Measurements from ENCODE around the gene TANGO2.
"Not testable (repeated sequence)": the region's sequence is repeated elsewhere in the genome, so short reads cannot be mapped to it uniquely, and the experiment has no call there.

TANGO2 gene

DNA sequence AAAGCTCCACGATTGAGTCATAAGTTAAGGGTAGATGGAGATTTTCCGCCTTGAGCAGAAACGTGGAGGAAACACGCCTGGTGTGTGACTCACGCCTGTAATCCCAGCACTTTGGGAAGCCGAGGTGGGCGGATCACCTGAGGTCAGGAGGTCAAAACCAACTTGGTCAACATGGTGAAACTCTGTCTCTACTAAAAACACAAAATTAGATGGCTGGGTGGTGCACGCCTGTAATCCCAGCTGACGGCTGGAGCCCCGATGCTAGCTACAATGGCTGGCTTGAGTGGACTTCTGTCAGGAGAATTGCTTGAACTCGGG is 41.8 kb downstream of the TANGO2 start:
- H3K4me3 Mint-ChIP-seq, result no peak overlapping the region
- ATAC-seq (replicated peaks) (no peak), DNase-seq (no peak)
- H3K9me3 Mint-ChIP-seq, result no peaks in the 10 kb centered on the region
- peaks cover 16% of the 10 kb centered on the region for H3K36me3 Mint-ChIP-seq (ENCODE audit: insufficient read depth)
- H3K4me1 Mint-ChIP-seq (ENCODE audit: low read depth in 2 of 2), result peaks cover 10 to 20% of the 10 kb centered on the region in 2 donors
- H3K27me3 Mint-ChIP-seq, result no peaks in the 10 kb centered on the region
- H3K27ac Mint-ChIP-seq, result no peak overlapping the region

DNA sequence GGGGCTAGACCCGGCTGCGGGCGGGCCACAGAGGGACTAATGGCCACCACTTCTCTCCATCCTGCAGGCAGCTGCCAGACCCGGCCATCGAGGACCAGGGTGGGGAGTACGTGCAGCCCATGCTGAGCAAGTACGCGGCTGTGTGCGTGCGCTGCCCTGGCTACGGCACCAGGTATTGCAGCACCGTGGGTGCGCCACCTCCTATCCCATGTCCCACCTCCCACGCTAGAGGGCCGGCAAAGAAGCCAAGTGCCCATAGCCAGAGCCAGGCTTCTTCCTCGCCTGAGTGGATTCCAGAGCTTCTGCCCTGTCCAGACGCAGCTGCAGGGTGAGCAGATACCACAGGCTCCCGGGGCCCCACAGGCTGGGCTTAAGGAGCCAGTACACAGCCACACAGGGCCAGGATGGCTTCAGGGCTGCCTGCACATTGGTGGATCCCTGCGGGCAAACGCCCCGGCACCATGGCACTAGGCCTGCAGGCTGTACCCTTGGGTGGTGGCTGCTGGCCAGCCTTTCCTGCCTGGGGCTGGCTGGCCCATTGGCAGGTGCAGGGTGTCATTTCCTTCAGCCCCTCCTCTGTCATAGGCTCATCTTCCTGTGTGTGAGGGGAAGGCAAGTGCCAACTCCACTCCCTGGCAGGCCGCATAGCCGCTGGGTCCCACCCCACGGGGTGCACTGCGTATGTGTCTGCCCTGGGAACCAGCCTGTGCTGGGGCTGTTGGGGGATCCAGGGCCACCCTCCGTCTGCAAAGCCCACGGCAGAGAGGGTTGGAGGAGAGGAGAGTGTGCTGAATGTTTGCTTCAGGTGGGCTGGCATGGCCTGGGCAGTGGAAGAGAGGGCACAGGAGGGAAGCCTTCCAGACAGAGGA is 42.6 kb downstream of the TANGO2 start:
- H3K9me3 Mint-ChIP-seq, result no peaks in the 10 kb centered on the region
- DNase-seq (no peak), ATAC-seq (replicated peaks) (no peak)
- no peak overlapping the region for H3K4me3 Mint-ChIP-seq
- H3K4me1 Mint-ChIP-seq (ENCODE audit: low read depth in 2 of 2), result peaks cover 7 to 14% of the 10 kb centered on the region in 2 donors
- H3K27me3 Mint-ChIP-seq, result no peaks in the 10 kb centered on the region
- peaks cover 14% of the 10 kb centered on the region for H3K36me3 Mint-ChIP-seq (ENCODE audit: insufficient read depth)
- H3K27ac Mint-ChIP-seq, result no peak overlapping the region

DNA sequence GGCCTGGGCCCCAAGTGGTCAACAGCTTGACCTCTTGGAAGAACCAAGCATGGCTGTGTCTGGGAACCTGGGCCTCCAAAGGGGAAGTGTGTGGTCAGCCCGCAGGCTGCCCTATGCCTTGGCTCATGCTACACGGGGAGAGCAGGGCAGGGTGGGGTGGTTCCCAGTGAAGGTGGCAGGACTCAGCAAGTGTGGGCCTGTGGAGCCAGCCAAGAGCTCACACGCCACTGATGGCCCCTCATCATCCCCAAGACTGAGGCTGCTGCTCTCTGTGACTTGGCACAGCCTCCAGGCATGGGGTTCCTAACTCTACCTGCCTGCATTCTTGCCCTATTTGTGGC is 43.2 kb downstream of the TANGO2 start:
- Mint-ChIP-seq H3K27me3 (no peaks in the 10 kb centered on the region), H3K27ac (no peak overlapping the region), H3K4me3 (no peak overlapping the region), H3K4me1 (ENCODE audit: low read depth in 2 of 2) (peaks cover 4 to 11% of the 10 kb centered on the region in 2 donors), H3K9me3 (no peaks in the 10 kb centered on the region), H3K36me3 (ENCODE audit: insufficient read depth) (peaks cover 14% of the 10 kb centered on the region)
- no peak for ATAC-seq (replicated peaks)
- no peak for DNase-seq

DNA sequence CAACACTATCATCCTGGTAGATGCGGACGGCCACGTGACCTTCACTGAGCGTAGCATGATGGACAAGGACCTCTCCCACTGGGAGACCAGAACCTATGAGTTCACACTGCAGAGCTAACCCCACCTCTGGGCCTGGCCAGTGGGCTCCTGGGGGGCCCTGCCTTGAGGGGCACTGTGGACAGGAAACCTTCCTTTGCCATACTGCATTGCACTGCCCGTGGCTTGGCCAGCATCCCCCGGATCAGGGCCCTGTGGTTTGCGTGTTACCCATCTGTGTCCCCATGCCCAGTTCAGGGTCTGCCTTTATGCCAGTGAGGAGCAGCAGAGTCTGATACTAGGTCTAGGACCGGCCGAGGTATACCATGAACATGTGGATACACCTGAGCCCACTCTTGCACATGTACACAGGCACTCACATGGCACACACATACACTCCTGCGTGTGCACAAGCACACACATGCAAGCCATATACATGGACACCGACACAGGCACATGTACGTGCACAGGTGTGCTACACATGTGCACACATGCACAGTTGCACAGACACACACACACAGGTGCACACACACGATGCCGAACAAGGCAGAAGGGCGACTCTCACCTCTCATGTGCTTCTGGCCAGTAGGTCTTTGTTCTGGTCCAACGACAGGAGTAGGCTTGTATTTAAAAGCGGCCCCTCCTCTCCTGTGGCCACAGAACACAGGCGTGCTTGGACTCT is 43.8 kb downstream of the TANGO2 start:
- H3K4me3 Mint-ChIP-seq, result no peak overlapping the region

DNA sequence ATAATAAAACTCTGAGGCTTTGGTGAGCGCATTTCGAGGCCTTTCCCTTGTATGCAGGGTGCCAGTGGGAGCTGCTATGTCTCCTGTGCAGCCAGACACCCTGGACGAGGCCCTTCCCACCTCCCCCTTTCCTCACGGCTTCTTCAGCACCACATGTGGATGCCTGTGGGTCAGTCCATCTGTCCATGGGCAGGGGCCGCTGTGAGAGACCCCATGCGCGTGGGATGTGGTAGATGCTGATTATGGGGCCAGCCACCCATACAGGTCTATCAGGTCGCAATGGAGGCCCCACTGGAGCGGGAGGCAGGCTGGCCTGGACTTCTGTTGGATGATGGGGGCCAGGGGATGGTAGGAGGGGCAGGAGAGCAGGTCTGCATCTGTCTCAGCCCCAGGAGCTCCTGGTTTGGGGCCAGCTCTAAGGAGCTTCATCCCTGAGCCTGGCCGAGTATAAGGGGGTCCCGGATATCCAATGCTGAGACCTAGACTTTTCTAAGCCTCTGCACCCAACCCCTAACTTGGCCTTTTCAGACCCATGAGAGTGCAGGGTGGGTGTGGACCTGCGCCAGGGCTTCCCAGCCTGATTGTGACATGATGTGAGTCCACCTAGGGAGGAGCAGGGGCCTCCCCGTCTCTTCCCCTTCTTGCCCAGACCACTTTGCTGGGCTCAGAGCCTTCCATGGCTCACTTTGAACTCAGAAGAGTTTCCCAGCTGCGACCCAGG is 45.1 kb downstream of the TANGO2 start:
- Mint-ChIP-seq H3K4me3 (no peak overlapping the region), H3K4me1 (ENCODE audit: low read depth in 2 of 2) (peaks cover 4 to 7% of the 10 kb centered on the region in 2 donors), H3K27me3 (no peaks in the 10 kb centered on the region), H3K9me3 (no peaks in the 10 kb centered on the region), H3K27ac (peak overlapping the region in 1 of 2 donors; percentile 4), H3K36me3 (ENCODE audit: insufficient read depth) (peaks cover 14% of the 10 kb centered on the region)
- ATAC-seq (replicated peaks), result no peak
- DNase-seq, result no peak

More for the DNA sequence above, 43.8 kb downstream of the TANGO2 start:
- no peak overlapping the region for H3K27ac Mint-ChIP-seq
- ATAC-seq (replicated peaks), result no peak
- H3K36me3 Mint-ChIP-seq (ENCODE audit: insufficient read depth), result peaks cover 14% of the 10 kb centered on the region
- H3K27me3 Mint-ChIP-seq, result no peaks in the 10 kb centered on the region
- H3K4me1 Mint-ChIP-seq (ENCODE audit: low read depth in 2 of 2), result peaks cover 4 to 7% of the 10 kb centered on the region in 2 donors
- DNase-seq, result no peak
- H3K9me3 Mint-ChIP-seq, result no peaks in the 10 kb centered on the region

DNA sequence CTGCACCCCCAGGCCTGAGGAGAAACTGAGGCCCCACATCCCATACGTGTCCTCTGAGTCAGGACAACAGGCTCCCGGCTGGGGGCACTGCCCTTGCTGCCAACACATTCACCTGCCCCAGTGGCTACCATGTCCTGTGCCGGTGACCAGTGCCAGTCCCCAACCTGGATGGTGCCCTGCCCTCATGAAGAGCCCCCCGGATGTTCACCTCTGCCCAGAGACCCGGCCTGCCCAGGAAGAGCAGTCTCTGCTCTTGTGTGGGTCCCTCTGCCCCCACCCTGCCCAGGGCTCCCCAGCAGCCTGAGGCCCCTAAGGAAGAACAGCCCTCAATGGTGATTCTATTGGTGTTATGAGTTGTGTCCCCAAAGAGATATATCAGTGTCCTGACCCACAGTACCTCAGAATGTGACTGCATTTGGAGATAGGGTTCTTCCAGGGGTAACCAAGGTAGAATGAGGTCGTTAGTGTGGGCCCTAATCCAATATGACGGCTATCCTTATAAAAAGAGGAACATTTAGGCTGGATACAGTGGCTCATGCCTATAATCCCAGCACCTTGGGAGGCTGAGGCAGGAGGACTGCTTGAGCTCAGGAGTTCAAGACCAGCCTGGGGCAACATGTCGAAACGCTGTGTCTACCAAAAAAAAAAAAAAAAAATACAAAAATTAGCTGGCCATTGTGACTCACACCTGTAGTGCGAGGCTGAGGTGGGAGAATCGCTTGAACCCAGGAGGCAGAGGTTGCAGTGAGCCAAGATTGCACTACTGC is 45.9 kb downstream of the TANGO2 start:
- Mint-ChIP-seq H3K27me3 (no peaks in the 10 kb centered on the region), H3K4me3 (no peak overlapping the region), H3K36me3 (ENCODE audit: insufficient read depth) (peaks cover 10% of the 10 kb centered on the region), H3K27ac (peak overlapping the region in 1 of 2 donors; percentile 4), H3K4me1 (ENCODE audit: low read depth in 2 of 2) (peaks cover 2 to 7% of the 10 kb centered on the region in 2 donors), H3K9me3 (no peaks in the 10 kb centered on the region)
- ATAC-seq (replicated peaks) (no peak), DNase-seq (no peak)

DNA sequence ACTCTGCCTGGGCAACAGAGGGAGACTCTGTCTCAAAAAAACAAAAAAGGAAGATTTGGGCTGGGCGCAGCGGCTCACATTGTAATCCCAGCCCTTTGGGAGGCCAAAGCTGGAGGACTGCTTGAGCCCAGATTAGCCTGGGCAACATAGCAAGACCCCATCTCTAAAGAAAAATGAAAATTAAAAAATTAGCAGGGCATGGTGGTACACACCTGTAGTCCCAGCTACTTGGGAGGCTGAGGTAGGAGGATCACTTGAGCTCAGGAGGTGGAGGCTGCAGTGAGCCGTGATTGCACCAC is 46.4 kb downstream of the TANGO2 start:
- not testable (repeated sequence) for H3K27me3 Mint-ChIP-seq; H3K4me1 Mint-ChIP-seq (ENCODE audit: low read depth in 2 of 2); H3K36me3 Mint-ChIP-seq (ENCODE audit: insufficient read depth); H3K9me3 Mint-ChIP-seq; H3K27ac Mint-ChIP-seq; H3K4me3 Mint-ChIP-seq; ATAC-seq (replicated peaks); DNase-seq

DNA sequence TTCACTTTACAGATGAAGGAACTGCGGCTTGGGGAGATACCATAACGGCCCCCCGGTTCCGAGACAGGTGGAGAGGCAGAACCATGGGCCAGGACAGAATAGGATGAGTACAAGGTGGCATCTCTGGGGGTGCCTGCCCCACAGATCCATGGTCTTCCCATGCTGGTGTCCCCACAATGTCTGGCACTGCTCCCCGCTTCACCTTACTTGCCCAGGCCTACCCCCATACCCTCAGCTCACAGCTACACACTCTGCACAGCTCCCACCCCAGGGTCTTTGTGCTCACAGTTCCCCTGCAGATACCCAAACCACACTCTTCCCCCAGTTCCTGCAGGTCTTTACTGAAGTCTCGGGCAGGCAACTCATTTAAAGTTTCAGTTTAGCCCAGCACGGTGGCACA is 47.7 kb downstream of the TANGO2 start:
- Mint-ChIP-seq H3K4me3 (no peak overlapping the region), H3K36me3 (ENCODE audit: insufficient read depth) (peaks cover 4% of the 10 kb centered on the region), H3K9me3 (no peaks in the 10 kb centered on the region), H3K4me1 (ENCODE audit: low read depth in 2 of 2) (peaks cover 2 to 4% of the 10 kb centered on the region in 2 donors), H3K27me3 (no peaks in the 10 kb centered on the region), H3K27ac (peak overlapping the region in 1 of 2 donors; percentile 57)
- DNase-seq, result no peak
- ATAC-seq (replicated peaks), result no peak

DNA sequence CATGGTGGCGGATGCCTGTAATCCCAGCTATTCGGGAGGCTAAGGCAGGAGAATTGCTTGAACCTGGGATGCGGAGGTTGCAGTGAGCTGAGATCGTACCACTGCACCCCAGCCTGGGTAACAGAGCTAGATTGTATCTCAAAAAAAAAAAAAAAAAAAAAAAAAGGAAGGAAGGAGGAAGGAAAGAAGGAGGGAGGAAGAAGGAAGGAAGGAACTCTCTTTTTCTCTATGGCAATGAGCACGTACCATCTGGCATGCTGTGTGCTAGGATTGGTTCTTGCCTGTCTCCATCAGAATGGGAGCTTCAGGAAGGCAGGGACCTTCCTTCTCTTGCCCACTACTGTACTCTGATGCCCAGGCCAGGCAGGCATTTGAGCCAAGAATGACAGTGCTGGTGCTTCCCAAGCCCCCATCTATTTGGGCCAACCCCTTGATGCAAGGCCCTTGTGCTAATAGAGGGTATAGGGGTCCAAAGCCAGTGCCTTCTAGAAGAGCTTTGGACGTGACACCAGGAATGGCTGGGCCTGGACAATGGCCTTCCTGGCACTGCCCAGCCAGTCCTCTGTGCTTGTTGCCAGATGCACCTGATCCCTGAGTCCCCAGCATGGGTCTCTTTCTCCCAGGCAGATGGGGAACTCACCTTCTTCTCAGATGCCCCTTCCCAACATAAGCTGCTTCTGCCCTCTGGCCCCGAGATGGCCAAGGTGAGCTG is 48.6 kb downstream of the TANGO2 start:
- peak overlapping the region in 1 of 2 donors; percentile 57 for H3K27ac Mint-ChIP-seq
- H3K36me3 Mint-ChIP-seq (ENCODE audit: insufficient read depth), result peaks cover 4% of the 10 kb centered on the region
- no peak overlapping the region for H3K4me3 Mint-ChIP-seq
- no peaks in the 10 kb centered on the region for H3K27me3 Mint-ChIP-seq
- ATAC-seq (replicated peaks), result no peak
- H3K4me1 Mint-ChIP-seq (ENCODE audit: low read depth in 2 of 2), result peaks cover 2 to 4% of the 10 kb centered on the region in 2 donors
- no peak for DNase-seq
- H3K9me3 Mint-ChIP-seq, result no peaks in the 10 kb centered on the region

DNA sequence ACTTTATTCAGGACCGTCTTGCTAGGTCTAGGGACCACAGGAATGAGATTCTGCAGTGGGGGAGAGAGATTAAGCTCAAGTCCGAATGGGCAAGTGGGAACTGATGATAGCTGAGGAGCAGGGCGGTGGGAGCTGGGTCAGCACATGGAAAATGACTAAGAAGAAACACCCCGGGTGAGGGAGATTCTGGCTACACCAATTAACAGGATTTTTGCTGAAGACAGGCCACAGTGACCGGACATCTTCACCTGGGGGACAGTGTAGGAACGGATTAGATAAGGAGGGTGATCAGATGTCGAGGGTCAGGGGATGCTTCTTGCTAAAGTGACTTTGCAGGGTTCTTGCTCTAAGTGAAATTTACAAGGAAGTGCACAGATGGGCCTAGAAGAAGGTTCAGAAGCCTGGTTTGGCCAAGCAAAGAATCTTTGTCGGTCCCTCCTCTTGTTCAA is 50.6 kb downstream of the TANGO2 start:
- Mint-ChIP-seq H3K4me1 (ENCODE audit: low read depth in 2 of 2) (peaks cover 2 to 4% of the 10 kb centered on the region in 2 donors), H3K4me3 (no peak overlapping the region), H3K9me3 (no peaks in the 10 kb centered on the region), H3K27ac (no peak overlapping the region), H3K36me3 (ENCODE audit: insufficient read depth) (peaks cover 4% of the 10 kb centered on the region), H3K27me3 (no peaks in the 10 kb centered on the region)
- no peak for DNase-seq
- no peak for ATAC-seq (replicated peaks)

DNA sequence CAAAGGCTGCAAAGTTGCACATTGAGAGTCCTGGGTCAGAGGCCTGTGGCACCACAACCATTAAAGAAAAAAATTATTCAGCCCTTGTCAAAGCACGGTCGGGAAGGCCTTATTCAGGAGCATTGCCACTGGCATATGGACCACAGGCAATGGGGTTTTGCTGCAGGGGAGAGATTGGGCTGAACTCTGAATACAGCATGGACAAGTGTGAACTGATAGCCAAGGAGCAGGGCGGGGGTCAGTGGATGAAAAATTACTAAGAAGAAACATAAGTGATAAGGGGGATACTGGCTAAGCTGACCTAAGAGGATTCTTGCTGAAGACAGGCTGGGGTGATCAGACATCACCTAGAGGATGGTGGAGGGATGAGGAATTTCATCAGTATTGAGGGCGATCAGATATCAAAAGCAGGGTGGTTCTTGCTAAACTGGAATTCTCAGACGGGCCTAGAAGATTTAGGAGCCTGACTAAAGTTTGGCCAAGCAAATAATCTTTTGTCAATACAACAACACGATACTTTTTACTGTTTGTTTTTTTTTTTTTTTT is 55.8 kb downstream of the TANGO2 start:
- no peaks in the 10 kb centered on the region for H3K9me3 Mint-ChIP-seq
- H3K4me3 Mint-ChIP-seq, result no peak overlapping the region
- DNase-seq, result no peak
- ATAC-seq (replicated peaks), result no peak
- H3K36me3 Mint-ChIP-seq (ENCODE audit: insufficient read depth), result peaks cover 7% of the 10 kb centered on the region
- no peaks in the 10 kb centered on the region for H3K27me3 Mint-ChIP-seq
- H3K27ac Mint-ChIP-seq, result no peak overlapping the region
- H3K4me1 Mint-ChIP-seq (ENCODE audit: low read depth in 2 of 2), result peaks cover 12% of the 10 kb centered on the region in 2 donors

DNA sequence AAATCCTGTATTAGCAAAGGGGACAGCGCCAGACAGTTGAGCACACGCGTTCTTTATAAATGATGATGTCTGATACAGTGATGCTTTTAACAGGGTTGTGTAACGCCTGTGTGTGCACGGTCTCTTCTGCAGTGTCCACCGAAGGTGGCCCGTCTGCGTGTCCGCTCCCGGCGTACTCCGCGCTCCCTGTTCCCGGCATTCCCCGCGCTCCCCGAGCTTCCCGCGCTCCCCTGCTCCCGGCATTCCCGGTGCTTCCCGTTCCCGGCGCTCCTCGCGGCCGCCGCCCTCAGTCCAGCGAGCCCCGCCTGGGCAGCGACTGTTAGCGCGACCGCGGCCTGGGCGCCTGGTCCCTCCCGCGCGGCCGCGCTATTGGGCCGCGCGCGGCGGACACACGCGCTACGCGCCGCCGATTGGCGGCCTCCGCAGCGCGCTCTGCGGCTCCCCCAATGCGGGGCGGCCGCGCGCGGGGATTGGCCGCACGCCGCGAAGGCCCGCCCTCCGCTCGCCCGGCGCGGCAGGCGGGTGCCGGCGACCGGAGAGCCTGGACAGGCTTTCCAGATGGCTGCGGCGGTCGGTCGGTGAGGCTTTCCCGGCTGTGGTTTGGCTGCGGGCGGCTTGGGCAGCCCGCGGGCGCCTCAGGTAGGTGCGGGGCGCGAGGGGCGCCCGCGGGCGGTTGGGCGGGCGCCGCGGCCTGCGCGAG is 59.0 kb downstream of the TANGO2 start, which contains the start of gene DGCR8:
TSS of gene DGCR8 (plus strand) at position 497 of the 700 bp plus-strand sequence. CDS start 5,723 bp downstream, outside the sequence.
- H3K9me3 Mint-ChIP-seq, result no peaks in the 10 kb centered on the region
- ATAC-seq (replicated peaks) (peak; percentile 91), DNase-seq (peak; percentile 51 to 69 (median 59))
- peak within 1 kb of the TSS; percentile 35 to 90 for H3K27ac Mint-ChIP-seq
- no peaks in the 10 kb centered on the region for H3K27me3 Mint-ChIP-seq
- peaks cover 14% of the 10 kb centered on the region for H3K36me3 Mint-ChIP-seq (ENCODE audit: insufficient read depth)
- peak within 1 kb of the TSS; percentile 81 to 89 for H3K4me3 Mint-ChIP-seq
- peaks cover 38 to 39% of the 10 kb centered on the region in 2 donors for H3K4me1 Mint-ChIP-seq (ENCODE audit: low read depth in 2 of 2)
